ENCODE data around the gene SERPINE3. TPM values are rescaled to one million over a fixed set of nuclear protein-coding genes. Genes with fewer than 3 reads are reported as not detected.

Gene SERPINE3
- total RNA-seq, 4 donors from 2014 or later: not detected

DNA sequence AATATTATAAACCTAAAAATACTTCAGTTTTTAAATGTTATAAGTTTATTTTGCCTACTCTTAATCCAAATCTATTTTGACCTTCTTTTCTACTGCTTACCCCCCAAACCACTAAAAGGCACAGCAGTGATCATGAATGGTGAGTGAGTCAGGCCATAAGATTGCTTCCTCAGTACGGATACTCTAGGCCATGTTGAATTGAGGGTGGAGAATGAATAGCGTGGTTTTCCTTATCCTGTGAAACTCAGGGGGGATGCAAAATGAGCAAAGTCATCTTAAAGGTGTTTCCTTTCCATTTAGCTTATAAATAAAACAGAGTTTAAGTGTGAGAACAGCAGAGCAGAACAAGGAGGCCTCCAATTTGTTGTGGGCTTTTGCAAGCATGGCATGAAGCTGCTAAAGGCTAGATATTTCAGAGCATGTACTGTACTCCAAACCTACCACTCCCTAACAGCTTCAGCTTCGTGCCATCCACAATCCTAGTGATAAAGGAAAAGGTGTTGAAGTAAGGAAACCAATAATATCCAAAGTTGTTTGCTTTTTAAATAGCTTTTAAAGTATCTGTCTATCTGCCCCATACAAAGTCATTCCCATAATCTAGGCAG, 25.0 kb downstream of the SERPINE3 start:
- no peak for TF ChIP-seq POLR2A (IDR thresholded peaks at IDR 0.05)
- TF ChIP-seq, protein P1, sequence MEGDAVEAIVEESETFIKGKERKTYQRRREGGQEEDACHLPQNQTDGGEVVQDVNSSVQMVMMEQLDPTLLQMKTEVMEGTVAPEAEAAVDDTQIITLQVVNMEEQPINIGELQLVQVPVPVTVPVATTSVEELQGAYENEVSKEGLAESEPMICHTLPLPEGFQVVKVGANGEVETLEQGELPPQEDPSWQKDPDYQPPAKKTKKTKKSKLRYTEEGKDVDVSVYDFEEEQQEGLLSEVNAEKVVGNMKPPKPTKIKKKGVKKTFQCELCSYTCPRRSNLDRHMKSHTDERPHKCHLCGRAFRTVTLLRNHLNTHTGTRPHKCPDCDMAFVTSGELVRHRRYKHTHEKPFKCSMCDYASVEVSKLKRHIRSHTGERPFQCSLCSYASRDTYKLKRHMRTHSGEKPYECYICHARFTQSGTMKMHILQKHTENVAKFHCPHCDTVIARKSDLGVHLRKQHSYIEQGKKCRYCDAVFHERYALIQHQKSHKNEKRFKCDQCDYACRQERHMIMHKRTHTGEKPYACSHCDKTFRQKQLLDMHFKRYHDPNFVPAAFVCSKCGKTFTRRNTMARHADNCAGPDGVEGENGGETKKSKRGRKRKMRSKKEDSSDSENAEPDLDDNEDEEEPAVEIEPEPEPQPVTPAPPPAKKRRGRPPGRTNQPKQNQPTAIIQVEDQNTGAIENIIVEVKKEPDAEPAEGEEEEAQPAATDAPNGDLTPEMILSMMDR (IDR thresholded peaks at IDR 0.05): no peak
- intact Hi-C loops (cut with DNase I): no loop called here
- Histone ChIP-seq H3K27me3 (no peaks in the 10 kb centered on the region), H3K4me3 (no peak overlapping the region), H3K36me3 (peaks cover 10 to 86% (median 19%) of the 10 kb centered on the region in 3 donors), H3K9me3 (no peaks in the 10 kb centered on the region), H3K27ac (no peak overlapping the region), H3K4me1 (no peaks in the 10 kb centered on the region)
- WGBS, 2 donors: 72 to 75% methylated on average over 3 of the region's 3 CpGs
- DNase-seq: no peak

DNA sequence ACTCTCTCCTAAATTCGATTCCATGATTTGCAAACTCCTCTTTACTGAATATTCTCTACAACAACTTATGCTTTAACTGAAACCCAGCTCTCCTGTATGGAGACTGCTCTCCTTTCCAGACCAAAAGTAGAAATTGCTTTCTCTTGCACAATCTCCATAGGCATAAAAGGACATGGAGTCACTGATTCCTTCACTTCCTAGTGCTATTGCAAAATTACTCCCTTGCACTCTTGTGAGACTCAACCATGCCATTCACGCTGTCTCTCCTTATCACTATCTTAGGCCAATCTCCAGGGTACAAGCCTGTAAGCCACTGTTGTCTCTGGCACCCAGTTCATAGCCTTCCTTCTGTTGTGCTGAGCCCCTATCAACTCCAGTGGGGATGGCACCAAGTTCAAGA, 30.6 kb downstream of the SERPINE3 start:
- 90 to 93% methylated on average over 2 of the region's 2 CpGs for WGBS, 2 donors
- H3K27me3 ChIP-seq: no peaks in the 10 kb centered on the region
- no peak overlapping the region for H3K4me3 ChIP-seq
- peaks cover 17 to 99% (median 20%) of the 10 kb centered on the region in 3 donors for H3K36me3 ChIP-seq
- DNase-seq: no peak
- TF ChIP-seq, protein P1 (IDR thresholded peaks at IDR 0.05): no peak
- TF ChIP-seq POLR2A (IDR thresholded peaks at IDR 0.05): no peak
- H3K9me3 ChIP-seq: no peaks in the 10 kb centered on the region
- no peak overlapping the region for H3K27ac ChIP-seq
- intact Hi-C loops (cut with DNase I): no loop called here
- no peaks in the 10 kb centered on the region for H3K4me1 ChIP-seq

DNA sequence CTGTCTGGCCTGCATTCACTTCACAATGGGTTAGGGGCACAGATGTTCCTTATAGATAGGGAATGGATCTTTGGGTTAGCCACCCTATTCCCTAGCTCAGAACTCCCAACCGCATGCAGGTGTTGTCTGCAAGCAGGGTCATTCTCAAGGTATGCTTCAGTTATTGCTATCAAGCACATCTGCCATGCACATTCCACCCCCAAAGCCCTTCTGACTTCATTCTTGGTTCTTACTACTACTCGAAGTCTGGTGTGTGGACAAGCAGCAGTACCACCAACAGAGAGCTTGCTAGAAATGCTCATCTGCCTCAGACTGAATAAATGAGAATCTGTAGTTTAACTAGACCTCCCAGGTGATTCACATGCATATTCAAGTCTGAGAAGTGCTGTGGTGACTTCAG, 31.3 kb downstream of the SERPINE3 start:
- intact Hi-C loops (cut with DNase I): no loop called here
- Histone ChIP-seq H3K36me3 (peaks cover 17 to 99% (median 24%) of the 10 kb centered on the region in 3 donors), H3K27ac (no peak overlapping the region), H3K27me3 (no peaks in the 10 kb centered on the region), H3K9me3 (no peaks in the 10 kb centered on the region), H3K4me1 (no peaks in the 10 kb centered on the region), H3K4me3 (no peak overlapping the region)
- TF ChIP-seq POLR2A (IDR thresholded peaks at IDR 0.05): no peak
- TF ChIP-seq, protein P1 (IDR thresholded peaks at IDR 0.05): no peak
- DNase-seq: no peak
- 96 to 97% methylated on average over 2 of the region's 2 CpGs for WGBS, 2 donors

DNA sequence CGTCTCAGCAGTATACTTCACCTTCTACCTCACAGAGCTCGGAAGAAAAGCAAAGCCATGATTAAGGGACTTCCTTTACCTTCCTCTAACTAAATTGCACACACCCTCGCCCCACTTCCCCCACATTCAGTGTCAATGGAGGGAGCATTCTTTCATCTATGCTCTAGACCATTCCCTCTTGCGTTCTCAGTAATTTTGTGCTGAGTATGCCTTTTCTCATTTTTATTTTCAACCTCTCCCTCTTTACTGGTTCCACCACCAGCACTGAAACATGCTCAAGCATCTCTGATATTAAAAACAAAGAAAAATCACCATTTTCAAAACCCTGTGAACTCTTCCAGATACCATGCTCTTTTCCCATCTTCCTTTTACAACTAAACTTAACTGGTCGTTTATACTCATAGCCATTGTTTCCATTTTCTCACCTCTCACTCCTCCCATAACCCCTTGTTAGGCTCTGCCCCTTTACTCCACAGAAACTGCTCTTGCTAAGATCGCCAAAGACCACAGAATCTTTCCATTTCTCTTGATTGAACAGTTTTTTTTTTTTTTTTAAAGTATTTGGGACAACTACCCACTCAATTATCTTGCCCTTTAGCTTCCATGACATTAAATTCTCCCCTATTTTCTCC, 32.4 kb downstream of the SERPINE3 start:
- H3K27me3 ChIP-seq: no peaks in the 10 kb centered on the region
- H3K36me3 ChIP-seq: peaks cover 17 to 99% (median 24%) of the 10 kb centered on the region in 3 donors
- H3K4me3 ChIP-seq: no peak overlapping the region
- no peaks in the 10 kb centered on the region for H3K9me3 ChIP-seq
- no peak for DNase-seq
- TF ChIP-seq POLR2A (IDR thresholded peaks at IDR 0.05): no peak
- TF ChIP-seq, protein P1 (IDR thresholded peaks at IDR 0.05): no peak
- H3K4me1 ChIP-seq: no peaks in the 10 kb centered on the region
- no peak overlapping the region for H3K27ac ChIP-seq
- WGBS, 2 donors: 81 to 91% methylated on average over 6 of the region's 6 CpGs
- intact Hi-C loops (cut with DNase I): no loop called here

DNA sequence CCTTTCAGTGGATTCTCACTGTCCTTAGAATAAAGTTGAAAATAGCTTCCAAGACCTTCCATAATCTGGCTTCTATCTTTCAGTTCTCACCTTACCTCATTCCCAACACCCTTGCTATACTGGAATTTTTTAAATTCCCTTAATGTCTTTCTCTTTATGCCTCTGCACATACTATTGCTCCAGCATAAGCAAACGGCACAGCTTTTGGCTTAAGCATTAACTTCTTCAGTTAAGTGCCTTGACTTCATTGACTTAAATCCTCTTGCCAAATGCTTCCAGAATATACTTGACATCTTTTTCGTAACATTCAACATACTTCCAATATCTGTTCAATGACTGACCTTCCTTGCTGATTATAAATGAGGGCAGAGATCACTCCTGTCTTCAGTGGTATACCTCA, 34.0 kb downstream of the SERPINE3 start:
- Histone ChIP-seq H3K27ac (no peak overlapping the region), H3K4me1 (no peaks in the 10 kb centered on the region), H3K4me3 (no peak overlapping the region), H3K27me3 (no peaks in the 10 kb centered on the region), H3K9me3 (no peaks in the 10 kb centered on the region), H3K36me3 (peaks cover 21 to 99% (median 27%) of the 10 kb centered on the region in 3 donors)
- no peak for DNase-seq
- intact Hi-C loops (cut with DNase I): no loop called here
- TF ChIP-seq, protein P1 (IDR thresholded peaks at IDR 0.05): no peak
- no peak for TF ChIP-seq POLR2A (IDR thresholded peaks at IDR 0.05)
- WGBS, 2 donors: 94 to 96% methylated on average over 2 of the region's 2 CpGs

Measured in esophagus squamous epithelium (tissue), 5 donors.